Activated CD8-positive, alpha-beta memory T cell treated with anti-CD3 and anti-CD28 coated beads for 4 hours (primary cell): ENCODE measurements around the gene GLI3.

Experiments
- DNase-seq, 2 donors: peaks; one replicate each; pipeline ENCODE4 v3.0.0-alpha.2; 2020; ENCODE audit warnings: low read depth in 2 of 2

Gene GLI3

GRCh38 chr7:42175834-42176723, 60.9 kb downstream of the GLI3 start:
- no peak for DNase-seq

DNA sequence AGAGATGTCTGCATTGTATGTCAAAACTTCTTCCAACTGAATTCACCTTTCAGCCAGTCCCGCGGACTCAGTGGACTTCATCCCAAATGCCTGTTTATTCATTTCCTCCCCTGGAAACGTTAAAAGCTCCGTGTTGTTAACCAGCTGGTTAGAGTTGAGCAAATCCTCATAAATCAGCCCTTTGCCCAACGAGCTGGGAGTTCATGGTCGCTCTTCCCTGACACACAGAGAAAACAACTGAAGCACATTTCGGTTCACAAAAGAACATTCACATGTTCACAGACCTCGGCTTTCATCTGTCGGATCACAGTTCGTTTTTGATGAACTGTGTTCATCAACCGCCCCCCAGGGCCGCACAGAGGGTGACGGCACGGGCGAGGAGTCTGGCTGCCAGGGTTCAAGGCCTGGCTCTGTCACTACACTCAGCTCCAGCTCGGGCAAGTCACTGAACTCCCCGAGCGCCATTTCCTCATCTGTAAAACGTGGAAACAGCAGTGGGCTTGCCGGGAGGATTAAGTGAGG, 62.6 kb downstream of the GLI3 start:
- DNase-seq: no peak

GRCh38 chr7:42170724-42171123, 66.3 kb downstream of the GLI3 start:
- DNase-seq: no peak

- no peak for DNase-seq
Observed at GRCh38 chr7:42168512-42168911, 68.5 kb downstream of the GLI3 start.

DNA sequence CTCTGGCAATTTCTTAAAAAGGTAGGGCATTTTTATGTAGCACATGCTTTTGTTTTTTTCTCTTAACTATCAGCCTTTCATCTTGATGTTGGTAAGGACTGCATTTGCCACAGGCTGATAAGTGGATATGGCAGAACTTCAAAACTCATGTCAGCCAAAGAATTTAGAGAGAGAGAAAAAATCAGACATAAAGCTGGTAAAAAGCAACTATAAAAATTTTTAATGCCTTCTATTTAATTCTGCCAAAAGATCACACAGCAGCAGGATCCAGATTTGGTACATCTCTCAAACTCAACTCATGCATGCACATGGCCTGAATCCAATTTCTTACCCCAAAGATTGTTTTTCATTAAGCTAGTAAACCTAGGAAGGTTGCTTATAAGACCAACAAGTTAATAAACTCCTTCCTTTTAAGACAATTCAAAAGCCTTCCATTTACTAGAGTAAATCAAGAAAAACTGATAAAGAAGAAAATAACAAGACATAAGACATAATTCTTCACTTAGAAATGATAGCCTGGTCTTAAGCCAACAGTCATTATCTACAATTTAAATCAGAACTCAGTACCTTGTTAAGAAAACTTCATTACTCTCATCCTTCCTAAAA, 69.3 kb downstream of the GLI3 start:
- no peak for DNase-seq

DNA sequence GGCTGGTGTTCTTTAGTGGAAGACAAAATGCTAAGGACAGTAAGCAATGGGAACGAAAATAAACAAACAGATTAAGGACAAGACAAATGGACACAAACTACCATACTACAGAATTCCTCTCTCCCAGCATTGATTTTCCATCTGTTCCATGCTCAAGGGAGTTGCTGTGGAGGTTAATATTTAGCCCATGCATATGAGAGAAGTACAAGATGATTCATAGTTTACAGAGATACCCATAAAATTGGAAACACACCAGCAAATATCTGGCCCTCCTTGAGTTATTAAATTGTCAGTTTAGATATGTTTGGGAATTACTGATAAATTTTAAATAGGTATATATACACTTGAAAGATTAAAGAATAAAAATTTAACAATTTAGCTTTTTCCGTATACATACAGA, 69.8 kb downstream of the GLI3 start:
- no peak for DNase-seq

- no peak for DNase-seq
Observed at GRCh38 chr7:42164881-42165428, 72.1 kb downstream of the GLI3 start.

DNA sequence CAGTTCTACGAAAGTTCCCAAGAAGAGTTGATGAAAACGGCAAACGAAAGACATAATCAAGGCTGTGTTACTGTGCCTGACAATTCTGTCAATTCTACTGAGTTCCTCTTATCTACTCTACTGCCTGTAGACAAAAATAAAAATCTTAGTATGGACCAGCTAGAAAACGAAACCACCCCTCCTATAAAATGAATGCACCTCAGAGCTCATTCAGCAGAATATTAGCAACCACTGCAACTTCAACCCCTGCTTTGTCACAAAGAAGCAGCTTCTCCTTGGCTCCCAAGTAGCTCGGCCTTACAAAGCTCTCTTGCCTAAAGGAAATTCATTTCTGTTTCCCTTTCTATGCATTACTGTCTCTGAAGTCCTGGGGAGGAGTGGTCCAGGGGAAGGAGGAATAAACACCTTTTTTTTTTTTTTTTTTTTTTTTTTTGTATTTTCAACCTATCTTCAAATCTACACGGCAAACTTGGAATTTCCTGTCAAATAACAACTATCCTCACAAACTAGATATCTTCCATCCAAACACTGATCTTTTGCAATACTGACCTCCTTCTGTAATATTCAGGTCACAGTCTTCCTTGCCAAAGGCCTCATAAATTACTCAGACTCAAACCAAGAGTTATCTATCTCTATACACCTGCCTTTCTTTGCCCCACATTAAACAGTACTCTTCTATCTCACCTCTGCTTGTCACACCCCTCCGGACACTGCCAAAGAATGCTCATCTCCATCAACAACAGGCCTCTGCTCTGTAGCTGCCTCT, 74.3 kb downstream of the GLI3 start:
- no peak for DNase-seq

DNA sequence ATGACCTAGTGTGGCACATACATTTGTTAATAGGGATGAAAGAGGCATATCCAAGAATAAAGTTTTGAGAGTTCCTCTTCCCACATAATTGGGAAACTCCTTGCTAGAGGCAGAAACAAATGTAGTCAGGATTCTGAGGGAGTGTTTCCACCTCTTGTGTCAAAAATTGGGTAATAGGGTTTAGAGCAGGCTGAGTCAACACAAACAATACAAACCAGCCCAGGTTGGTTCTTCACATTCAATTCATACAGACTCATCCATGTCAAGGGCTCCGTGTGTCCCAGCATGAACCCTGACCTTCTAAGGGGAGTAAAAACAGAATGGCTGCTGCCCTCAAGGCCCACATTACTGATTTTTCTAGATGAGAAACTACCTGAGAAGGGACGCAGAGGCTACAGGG, 75.3 kb downstream of the GLI3 start:
- DNase-seq: no peak

GRCh38 chr7:42161110-42161509, 75.9 kb downstream of the GLI3 start:
- no peak for DNase-seq

GRCh38 chr7:42159130-42159529, 77.9 kb downstream of the GLI3 start:
- DNase-seq: no peak

DNA sequence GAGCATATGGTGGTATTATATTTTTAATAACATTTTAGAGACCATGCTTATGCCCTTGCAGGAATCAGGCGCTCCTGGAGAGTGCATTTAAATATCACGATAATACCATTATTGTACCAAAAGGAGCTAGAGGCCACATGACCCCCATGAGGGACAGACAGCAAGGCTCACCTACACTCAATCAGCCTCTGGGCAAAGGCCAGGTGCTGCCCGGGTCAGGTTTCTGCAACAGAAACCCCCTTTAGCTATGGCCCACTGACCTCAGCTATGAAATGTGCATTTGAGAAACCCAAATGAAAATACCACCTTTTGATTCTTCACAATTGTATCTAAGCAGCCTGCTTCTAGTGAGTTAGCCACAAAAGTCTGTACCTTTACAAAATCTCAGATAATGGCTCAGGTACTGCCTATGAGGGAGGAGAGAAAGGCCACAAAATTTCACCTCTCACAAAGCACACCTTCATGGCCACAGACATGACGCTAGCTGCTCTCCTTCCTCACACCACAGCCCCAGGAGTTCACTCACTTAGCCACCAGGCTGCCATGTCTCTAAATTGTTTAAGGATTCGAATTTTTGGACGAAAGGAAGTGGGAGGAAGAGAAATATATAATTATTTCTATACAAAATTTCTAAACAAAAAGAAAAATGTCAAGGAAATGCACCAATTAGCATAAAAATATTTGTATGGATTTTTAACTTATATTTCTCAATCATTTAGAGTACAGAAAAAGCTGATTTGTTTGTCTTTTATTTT, 79.9 kb downstream of the GLI3 start:
- DNase-seq: no peak

DNA sequence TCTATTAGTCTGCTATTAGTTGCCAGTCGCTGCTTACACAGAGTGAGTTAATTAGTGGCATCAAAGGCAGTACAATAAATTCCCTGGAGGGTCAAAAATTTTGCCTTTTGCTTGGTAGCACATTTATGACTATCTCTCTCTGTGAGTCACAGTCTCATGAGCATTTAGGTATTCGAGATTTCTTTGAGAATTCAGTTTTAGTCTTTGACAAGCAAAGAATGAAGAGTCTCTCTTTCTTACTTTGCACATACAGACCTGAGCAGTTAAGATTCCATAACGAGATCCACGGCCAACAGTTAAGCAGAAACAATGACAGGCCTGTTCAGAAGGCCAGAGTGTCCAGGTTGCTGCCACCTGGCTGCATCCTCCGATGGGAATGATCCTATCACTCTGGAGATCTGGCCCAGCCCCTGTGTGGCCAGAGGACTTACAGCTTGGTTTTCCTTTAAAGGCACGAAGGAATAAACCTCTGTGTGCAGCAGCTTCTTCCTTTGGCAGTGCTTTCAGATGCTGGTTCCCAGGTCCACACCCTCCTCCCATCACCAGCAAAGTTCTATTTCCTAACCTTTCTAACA, 80.6 kb downstream of the GLI3 start:
- no peak for DNase-seq

DNA sequence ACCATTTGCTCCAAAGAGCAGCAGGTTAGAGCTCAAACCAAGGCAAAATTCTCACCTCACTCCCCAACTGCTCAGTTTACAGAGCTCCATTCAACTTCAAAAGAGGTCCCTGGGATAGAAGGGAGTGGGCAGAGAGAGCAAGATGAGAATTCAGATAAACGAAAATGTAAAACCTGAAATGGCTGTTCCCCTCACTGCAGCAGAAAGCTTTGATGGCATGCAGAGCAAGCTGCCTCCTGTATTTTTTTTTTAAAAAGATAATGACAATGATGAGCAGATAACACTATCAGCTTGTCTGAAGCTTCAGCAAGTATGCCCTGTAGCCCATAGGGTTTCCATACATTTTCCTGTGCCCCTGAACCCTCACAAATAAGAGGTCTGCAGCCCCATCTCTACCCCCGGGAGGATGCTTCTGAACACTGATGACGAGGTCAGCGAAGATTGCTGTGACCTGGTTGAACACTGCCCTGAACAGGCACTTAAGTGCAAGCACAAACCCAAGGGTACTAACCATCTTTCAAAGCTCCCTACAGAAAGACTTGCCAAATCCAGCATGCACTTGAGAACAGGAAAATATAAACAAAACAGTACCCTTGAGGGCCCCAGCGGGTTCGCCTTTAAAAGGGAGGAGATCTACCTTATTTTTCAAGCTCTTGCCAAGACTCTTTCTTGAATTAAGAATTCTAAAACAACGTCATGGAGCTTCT, 81.3 kb downstream of the GLI3 start:
- DNase-seq: no peak

DNA sequence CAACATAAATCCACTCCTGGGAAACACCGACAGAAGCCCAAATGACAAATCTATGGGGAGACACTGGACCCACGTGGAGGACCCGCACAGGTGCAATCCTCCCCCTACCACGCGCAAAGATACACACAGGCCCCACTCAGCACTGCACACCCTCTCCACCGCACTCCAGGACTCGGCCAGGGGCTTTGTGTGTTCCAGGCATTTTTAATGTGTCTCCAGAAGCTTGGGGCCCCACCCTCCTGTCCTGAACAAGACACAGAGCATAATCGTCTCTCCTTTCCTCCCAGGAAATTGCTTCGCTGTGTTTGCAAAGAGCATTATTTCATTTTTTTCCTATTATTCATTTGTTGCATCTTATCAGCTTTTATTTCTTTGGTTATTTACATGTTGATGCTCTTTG, 82.8 kb downstream of the GLI3 start:
- no peak for DNase-seq

- DNase-seq: no peak
Observed at GRCh38 chr7:42152329-42153205, 84.4 kb downstream of the GLI3 start.

DNA sequence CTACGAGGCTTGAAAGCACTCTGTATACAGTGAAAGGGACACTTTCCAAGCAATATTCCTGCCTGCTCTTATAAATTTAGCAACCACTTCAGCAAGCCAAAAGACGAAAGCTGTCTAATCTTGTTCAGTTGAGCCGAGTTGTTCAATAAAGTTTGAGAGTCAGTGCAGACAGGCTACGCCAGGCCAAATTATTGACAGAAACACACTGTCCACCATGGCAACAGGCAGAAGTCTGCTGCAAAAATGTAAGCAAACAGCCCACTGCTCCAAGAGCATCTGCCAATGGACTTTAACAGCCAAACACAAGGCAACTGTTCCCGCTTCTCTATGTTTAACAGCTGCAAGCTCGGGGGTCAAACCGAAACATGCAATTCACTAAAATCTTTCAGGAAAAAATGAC, 85.7 kb downstream of the GLI3 start:
- no peak for DNase-seq

GRCh38 chr7:42145539-42145938, 91.5 kb downstream of the GLI3 start:
- DNase-seq: no peak

GRCh38 chr7:42144604-42145003, 92.4 kb downstream of the GLI3 start:
- DNase-seq: no peak
